Sigmoid colon (tissue), 4 donors: ENCODE measurements around the gene OPRL1.

Experiments used
- EP300 ChIP-seq, 4 donors: sonication (generic); formaldehyde crosslinking; IDR thresholded peaks; one replicate each; pipeline ENCODE4 v1.6.1; 2017; ENCODE audit warnings: antibody characterized with exemption in 4 of 4
- POLR2A ChIP-seq, 2 donors: fragments of 450-650 bp; IDR thresholded peaks; one replicate each; pipeline ENCODE4 v1.6.1; 2016; ENCODE audit warnings: antibody characterized with exemption in 2 of 2, mild to moderate bottlenecking in 2 of 2, moderate library complexity in 2 of 2
- POLR2AphosphoS5 ChIP-seq, 4 donors: sonication (generic); formaldehyde crosslinking; IDR thresholded peaks; one replicate each; pipeline ENCODE4 v1.6.1; 2017; ENCODE audit warnings: antibody characterized with exemption in 4 of 4
- TF ChIP-seq, protein P1 (sequence below), 4 experiments: fragments of 450-650 bp in 3 of 4; fragments of 200-600 bp in 1 of 4; IDR thresholded peaks; one replicate each; pipeline ENCODE4 v1.5.1; 2016 to 2019; ENCODE audit warnings: antibody characterized with exemption in 4 of 4, mild to moderate bottlenecking in 3 of 4, moderate library complexity in 2 of 4

DNA sequence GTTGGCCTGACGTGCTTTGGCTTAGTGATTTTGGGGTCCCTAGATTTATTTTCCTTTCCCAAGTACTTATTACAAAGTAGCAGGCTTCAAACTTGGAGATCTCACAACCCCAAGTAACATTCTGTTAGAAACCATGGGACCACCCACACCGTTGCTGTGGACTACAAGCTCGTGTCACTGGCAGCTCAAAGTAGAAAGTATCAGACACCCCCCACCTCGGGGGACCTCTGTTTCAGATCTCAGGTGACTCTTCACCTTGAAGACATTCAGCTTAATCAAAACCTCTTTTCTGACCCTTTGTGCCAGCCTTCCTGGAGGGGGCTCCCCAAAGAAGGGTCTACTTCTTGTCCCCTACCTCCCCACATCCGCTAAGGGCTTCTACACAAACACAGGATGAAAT, 68.7 kb downstream of the OPRL1 start:
- TF ChIP-seq POLR2A (IDR thresholded peaks at IDR 0.05) (no peak), POLR2AphosphoS5 (IDR thresholded peaks at IDR 0.05) (no peak), EP300 (IDR thresholded peaks at IDR 0.05) (no peak)
- TF ChIP-seq, protein P1, sequence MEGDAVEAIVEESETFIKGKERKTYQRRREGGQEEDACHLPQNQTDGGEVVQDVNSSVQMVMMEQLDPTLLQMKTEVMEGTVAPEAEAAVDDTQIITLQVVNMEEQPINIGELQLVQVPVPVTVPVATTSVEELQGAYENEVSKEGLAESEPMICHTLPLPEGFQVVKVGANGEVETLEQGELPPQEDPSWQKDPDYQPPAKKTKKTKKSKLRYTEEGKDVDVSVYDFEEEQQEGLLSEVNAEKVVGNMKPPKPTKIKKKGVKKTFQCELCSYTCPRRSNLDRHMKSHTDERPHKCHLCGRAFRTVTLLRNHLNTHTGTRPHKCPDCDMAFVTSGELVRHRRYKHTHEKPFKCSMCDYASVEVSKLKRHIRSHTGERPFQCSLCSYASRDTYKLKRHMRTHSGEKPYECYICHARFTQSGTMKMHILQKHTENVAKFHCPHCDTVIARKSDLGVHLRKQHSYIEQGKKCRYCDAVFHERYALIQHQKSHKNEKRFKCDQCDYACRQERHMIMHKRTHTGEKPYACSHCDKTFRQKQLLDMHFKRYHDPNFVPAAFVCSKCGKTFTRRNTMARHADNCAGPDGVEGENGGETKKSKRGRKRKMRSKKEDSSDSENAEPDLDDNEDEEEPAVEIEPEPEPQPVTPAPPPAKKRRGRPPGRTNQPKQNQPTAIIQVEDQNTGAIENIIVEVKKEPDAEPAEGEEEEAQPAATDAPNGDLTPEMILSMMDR (IDR thresholded peaks at IDR 0.05) = no peak
